BE2C (cell line): ENCODE results near the gene APBB2.

Source experiments
- DNase-seq: peaks from one replicate; pipeline ENCODE4 v3.0.0-alpha.2; 2020
- H3K27me3 ChIP-seq: fragments of 250-450 bp; sonication (Bioruptor Pico); 2 replicates; pipeline ENCODE4 v1.5.1; 2020; ENCODE audit warnings: mild to moderate bottlenecking
- H3K36me3 ChIP-seq: fragments of 250-450 bp; sonication (Bioruptor Pico); 2 replicates; pipeline ENCODE4 v1.5.1; 2020; ENCODE audit warnings: mild to moderate bottlenecking
- H3K4me1 ChIP-seq: fragments of 250-450 bp; sonication (Bioruptor Pico); 2 replicates; pipeline ENCODE4 v1.5.1; 2020
- H3K4me3 ChIP-seq: 2 replicates; pipeline ENCODE4 v1.5.1; 2011; ENCODE audit warnings: low read depth, low read length
- H3K9me3 ChIP-seq: fragments of 250-450 bp; sonication (Bioruptor Pico); 2 replicates; pipeline ENCODE4 v1.5.1; 2020
- TF ChIP-seq, protein P1 (sequence below): IDR thresholded peaks from 2 replicates; pipeline ENCODE4 v1.5.1; 2012; ENCODE audit warnings: mild to moderate bottlenecking, low read depth, low read length

APBB2 gene

GRCh38 chr4:40881096-40881495 lies 333.2 kb downstream of the APBB2 start:
- H3K4me1 ChIP-seq, result no peaks in the 10 kb centered on the region
- TF ChIP-seq, protein P1, sequence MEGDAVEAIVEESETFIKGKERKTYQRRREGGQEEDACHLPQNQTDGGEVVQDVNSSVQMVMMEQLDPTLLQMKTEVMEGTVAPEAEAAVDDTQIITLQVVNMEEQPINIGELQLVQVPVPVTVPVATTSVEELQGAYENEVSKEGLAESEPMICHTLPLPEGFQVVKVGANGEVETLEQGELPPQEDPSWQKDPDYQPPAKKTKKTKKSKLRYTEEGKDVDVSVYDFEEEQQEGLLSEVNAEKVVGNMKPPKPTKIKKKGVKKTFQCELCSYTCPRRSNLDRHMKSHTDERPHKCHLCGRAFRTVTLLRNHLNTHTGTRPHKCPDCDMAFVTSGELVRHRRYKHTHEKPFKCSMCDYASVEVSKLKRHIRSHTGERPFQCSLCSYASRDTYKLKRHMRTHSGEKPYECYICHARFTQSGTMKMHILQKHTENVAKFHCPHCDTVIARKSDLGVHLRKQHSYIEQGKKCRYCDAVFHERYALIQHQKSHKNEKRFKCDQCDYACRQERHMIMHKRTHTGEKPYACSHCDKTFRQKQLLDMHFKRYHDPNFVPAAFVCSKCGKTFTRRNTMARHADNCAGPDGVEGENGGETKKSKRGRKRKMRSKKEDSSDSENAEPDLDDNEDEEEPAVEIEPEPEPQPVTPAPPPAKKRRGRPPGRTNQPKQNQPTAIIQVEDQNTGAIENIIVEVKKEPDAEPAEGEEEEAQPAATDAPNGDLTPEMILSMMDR, result no peak
- no peaks in the 10 kb centered on the region for H3K9me3 ChIP-seq
- H3K4me3 ChIP-seq, result no peak overlapping the region
- H3K27me3 ChIP-seq, result no peaks in the 10 kb centered on the region
- no peaks in the 10 kb centered on the region for H3K36me3 ChIP-seq
- DNase-seq, result no peak

GRCh38 chr4:40878548-40879055 lies 335.7 kb downstream of the APBB2 start:
- Histone ChIP-seq H3K27me3 (no peaks in the 10 kb centered on the region), H3K9me3 (no peaks in the 10 kb centered on the region), H3K4me3 (no peak overlapping the region), H3K4me1 (no peaks in the 10 kb centered on the region), H3K36me3 (no peaks in the 10 kb centered on the region)
- DNase-seq, result no peak
- TF ChIP-seq, protein P1, result no peak

- no peak for DNase-seq
- TF ChIP-seq, protein P1, result no peak
- H3K27me3 ChIP-seq, result no peaks in the 10 kb centered on the region
Observed at GRCh38 chr4:40877081-40877480, 337.3 kb downstream of the APBB2 start.

GRCh38 chr4:40875507-40876150 lies 338.7 kb downstream of the APBB2 start:
- no peaks in the 10 kb centered on the region for H3K27me3 ChIP-seq
- H3K4me3 ChIP-seq, result no peak overlapping the region
- TF ChIP-seq, protein P1, result no peak
- no peaks in the 10 kb centered on the region for H3K9me3 ChIP-seq
- no peaks in the 10 kb centered on the region for H3K4me1 ChIP-seq
- no peaks in the 10 kb centered on the region for H3K36me3 ChIP-seq
- no peak for DNase-seq

More at GRCh38 chr4:40877081-40877480, 337.3 kb downstream of the APBB2 start:
- no peak overlapping the region for H3K4me3 ChIP-seq
- H3K4me1 ChIP-seq, result no peaks in the 10 kb centered on the region
- H3K9me3 ChIP-seq, result no peaks in the 10 kb centered on the region
- H3K36me3 ChIP-seq, result no peaks in the 10 kb centered on the region

GRCh38 chr4:40874901-40875300 lies 339.4 kb downstream of the APBB2 start:
- no peak for DNase-seq
- no peaks in the 10 kb centered on the region for H3K27me3 ChIP-seq
- no peak overlapping the region for H3K4me3 ChIP-seq
- H3K36me3 ChIP-seq, result no peaks in the 10 kb centered on the region
- no peaks in the 10 kb centered on the region for H3K9me3 ChIP-seq
- no peaks in the 10 kb centered on the region for H3K4me1 ChIP-seq
- TF ChIP-seq, protein P1, result no peak

GRCh38 chr4:40874331-40874730 lies 340.0 kb downstream of the APBB2 start:
- no peaks in the 10 kb centered on the region for H3K36me3 ChIP-seq
- DNase-seq, result no peak
- no peaks in the 10 kb centered on the region for H3K9me3 ChIP-seq
- H3K4me3 ChIP-seq, result no peak overlapping the region
- no peaks in the 10 kb centered on the region for H3K4me1 ChIP-seq
- TF ChIP-seq, protein P1, result no peak
- H3K27me3 ChIP-seq, result no peaks in the 10 kb centered on the region
